ENCODE results near the gene RALGAPA2. TPM values are rescaled to one million over a fixed set of nuclear protein-coding genes. Genes with fewer than 3 reads are reported as not detected.

RALGAPA2 gene
- polyA plus RNA-seq, 1 of the 3 experiments (the other 2 are of a cell fraction) = 1.0 TPM

GRCh38 chr20:20415321-20415720 is 297.1 kb downstream of the RALGAPA2 start:
- Histone ChIP-seq H3K27ac (ENCODE audit: low read depth in 2 of 2, low read length in 1 of 2) (no peak overlapping the region), H3K4me2 (no peak overlapping the region), H3K36me3 (replicated peaks in 1 of 2; ENCODE audit: control insufficient read depth in 1 of 2, insufficient read depth in 2 of 2, low read length in 1 of 2) (no peaks in the 10 kb centered on the region), H3K4me3 (ENCODE audit: low read depth in 2 of 2, low read length in 1 of 2) (no peak overlapping the region), H3K9me2 (no peaks in the 10 kb centered on the region), H4K20me1 (ENCODE audit: insufficient read depth) (no peaks in the 10 kb centered on the region), H2AFZ (ENCODE audit: low read depth) (no peak overlapping the region), H3K9ac (no peak overlapping the region), H3K79me2 (ENCODE audit: insufficient read depth) (no peaks in the 10 kb centered on the region), H3K9me3 (no peaks in the 10 kb centered on the region), H3K4me1 (ENCODE audit: control insufficient read depth in 1 of 2, insufficient read depth in 2 of 2, low read depth in 1 of 2, low read length in 1 of 2) (peaks cover 0 to 16% of the 10 kb centered on the region in 2 experiments; a peak in 3 of 4 replicates), H3F3A (replicated peaks; ENCODE audit: insufficient read depth) (no peaks in the 10 kb centered on the region), H3K27me3 (ENCODE audit: insufficient read depth) (no peaks in the 10 kb centered on the region)
- POLR2A ChIA-PET = no interaction called here
- 89% methylated on average over 1 of the region's 1 CpG for WGBS (ENCODE audit: low lambda C conversion rate)
- no peak for DNase-seq
- CTCF ChIA-PET = interaction anchor here (1.2 to 1.7 kb wide), 3 partner anchors 10 to 332 kb away, joined by 3 to 6 read pairs (median 4); no protein-coding TSS in a partner anchor
- TF ChIP-seq FOXM1 (IDR thresholded peaks at IDR 0.05; ENCODE audit: low read depth) (no peak), RAD21 (IDR thresholded peaks at IDR 0.05; ENCODE audit: low read length) (no peak), CHD2 (IDR thresholded peaks at IDR 0.05; ENCODE audit: low read length, partially characterized antibody) (no peak), SIN3A (IDR thresholded peaks at IDR 0.05; ENCODE audit: borderline replicate concordance, low read depth, low read length) (no peak), REST (IDR thresholded peaks at IDR 0.05; ENCODE audit: low read depth, low read length) (no peak), MAX (IDR thresholded peaks at IDR 0.05; ENCODE audit: low read depth) (no peak), MEF2A (IDR thresholded peaks at IDR 0.05; ENCODE audit: borderline replicate concordance, low read depth) (no peak), IRF3 (IDR thresholded peaks at IDR 0.05; ENCODE audit: low read depth, low read length) (no peak), RCOR1 (IDR thresholded peaks at IDR 0.05; ENCODE audit: low read length) (no peak), FOXJ3 (CRISPR knock-in tag; IDR thresholded peaks at IDR 0.05) (no peak), TEAD4 (IDR thresholded peaks at IDR 0.05; ENCODE audit: borderline replicate concordance, insufficient read depth) (no peak), PBX3 (IDR thresholded peaks at IDR 0.05) (no peak), EZH2phosphoT487 (IDR thresholded peaks at IDR 0.05; ENCODE audit: borderline replicate concordance, low read depth) (no peak), TCF12 (IDR thresholded peaks at IDR 0.05) (no peak), NFIC (IDR thresholded peaks at IDR 0.05; ENCODE audit: borderline replicate concordance) (no peak), RXRA (IDR thresholded peaks at IDR 0.05; ENCODE audit: borderline replicate concordance, low read depth) (no peak), RFX5 (IDR thresholded peaks at IDR 0.05; ENCODE audit: low read length) (no peak), ZBTB33 (IDR thresholded peaks at IDR 0.05; ENCODE audit: borderline replicate concordance, low read depth) (no peak), CTCF (IDR thresholded peaks at IDR 0.05) (no peak), FOSL2 (IDR thresholded peaks at IDR 0.05; ENCODE audit: borderline replicate concordance, low read depth) (no peak)
